Muscle of back (tissue), 13 donors: ENCODE results near the gene SLC5A11. TPM values are rescaled to one million over a fixed set of nuclear protein-coding genes. Genes with fewer than 3 reads are reported as not detected.
"Not testable (repeated sequence)": the region's sequence is repeated elsewhere in the genome, so short reads cannot be mapped to it uniquely, and the experiment has no call there.

ENCODE experiments used
- DNase-seq, 3 donors: peaks; one replicate each; pipeline versions ENCODE4 v3.0.0 to v3.0.0-alpha.2; 2013
- long read RNA-seq, 9 donors: transcript quantifications; one replicate each; lab custom pipeline, GENCODE V29; 2026
- polyA plus RNA-seq, 10 donors: library from polyadenylated mRNA; unstranded; fragments of 120-200 nt; gene quantifications; one replicate each; pipeline ENCODE4 v1.2.1, GENCODE V29; 2013; ENCODE audit not compliant: insufficient read length in 10 of 10

SLC5A11 gene
- polyA plus RNA-seq = under 1 TPM in 5 of 10 donors, not detected in 5; 0.11 to 0.72 (median 0.13) TPM
- long read RNA-seq, donor 1 = 0 reads
- long read RNA-seq, donor 2 = 0 reads
- long read RNA-seq, donor 3 = 0 reads
- long read RNA-seq, donor 4 = 0 reads
- long read RNA-seq, donor 5 = 0 reads
- long read RNA-seq, donor 6 = 0 reads
- long read RNA-seq, donor 7 = 0 reads
- long read RNA-seq, donor 8 = 0 reads
- long read RNA-seq, donor 9 = 0 reads

- no peak for DNase-seq
These were observed at the start of gene SLC5A11 for GRCh38 chr16:24845726-24846547. Gene SLC5A11 (plus strand): TSS chr16:24845963. CDS start chr16:24858644, 12,681 bp downstream.

GRCh38 chr16:24800586-24800985 is 45.2 kb upstream of the SLC5A11 start:
- DNase-seq = no peak

DNA sequence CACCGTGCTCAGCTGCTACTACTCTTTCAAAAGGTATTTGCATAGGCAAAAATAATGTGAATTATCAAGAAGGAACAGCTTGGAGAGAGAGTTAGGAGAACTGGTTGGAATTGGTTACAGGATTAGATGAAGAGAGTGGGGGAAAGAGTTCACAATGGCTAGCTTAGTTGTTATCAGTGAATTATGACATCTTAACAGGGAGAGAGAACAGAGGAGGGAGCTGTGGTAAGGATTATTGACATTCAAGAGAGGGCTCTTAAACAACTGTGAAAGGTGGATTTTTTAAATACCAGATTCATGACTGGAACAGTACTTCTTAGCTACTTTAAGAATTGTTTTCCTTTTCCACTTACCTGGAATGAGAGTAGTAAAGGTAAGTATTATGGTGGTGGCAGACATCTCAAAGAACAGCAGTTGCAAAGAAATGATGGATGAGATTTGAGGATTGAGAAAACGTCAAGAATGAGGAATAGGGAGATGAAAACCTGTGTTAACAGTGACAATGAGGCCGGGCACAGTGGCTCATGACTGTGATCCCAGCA is 43.9 kb upstream of the SLC5A11 start:
- no peak for DNase-seq

GRCh38 chr16:24805484-24805883 is 40.3 kb upstream of the SLC5A11 start:
- no peak for DNase-seq

- DNase-seq = no peak
These were observed 38.5 kb upstream of the SLC5A11 start for GRCh38 chr16:24807301-24807700.

DNA sequence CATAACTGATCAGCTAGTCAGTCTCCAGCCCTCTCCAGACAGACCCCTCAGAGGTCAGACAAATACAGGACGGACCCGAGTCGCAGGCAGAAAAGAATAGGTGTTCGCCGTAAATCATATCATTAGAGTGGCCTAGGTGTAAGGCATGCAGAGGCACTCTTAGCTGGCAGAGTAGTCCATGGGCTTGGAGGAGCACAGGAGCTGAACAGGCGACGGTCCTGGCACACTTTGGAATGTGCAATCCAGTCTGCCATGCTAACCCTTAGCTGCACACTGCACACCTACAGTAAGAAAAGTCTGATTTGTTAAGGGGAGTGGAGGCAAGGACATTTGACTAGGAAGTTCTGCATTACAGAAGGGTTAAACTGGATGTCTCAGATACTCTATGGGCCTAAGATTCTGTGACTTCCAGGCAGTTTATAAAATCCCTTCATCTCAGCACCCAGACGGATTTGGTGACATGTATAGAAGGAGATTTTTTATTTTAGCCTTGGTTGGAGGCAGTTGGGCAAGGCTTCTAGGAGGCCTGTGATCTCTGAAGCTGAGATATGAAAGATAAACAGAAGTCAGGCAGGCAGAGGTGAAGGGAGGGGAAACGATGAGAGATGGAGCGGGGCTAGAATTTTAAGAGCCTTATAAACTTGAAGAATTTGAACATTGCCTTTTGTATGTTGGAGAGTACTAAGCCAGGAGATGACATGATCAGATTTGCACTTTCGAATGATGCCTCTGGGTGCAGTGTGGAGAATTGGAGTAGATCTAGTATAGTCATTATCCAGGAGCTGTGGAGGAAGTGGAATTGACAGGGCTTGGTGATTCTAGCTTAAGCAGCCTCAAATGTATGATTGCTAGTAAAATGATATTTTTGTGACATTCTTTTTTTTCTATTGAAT is 34.6 kb upstream of the SLC5A11 start:
- no peak for DNase-seq

DNA sequence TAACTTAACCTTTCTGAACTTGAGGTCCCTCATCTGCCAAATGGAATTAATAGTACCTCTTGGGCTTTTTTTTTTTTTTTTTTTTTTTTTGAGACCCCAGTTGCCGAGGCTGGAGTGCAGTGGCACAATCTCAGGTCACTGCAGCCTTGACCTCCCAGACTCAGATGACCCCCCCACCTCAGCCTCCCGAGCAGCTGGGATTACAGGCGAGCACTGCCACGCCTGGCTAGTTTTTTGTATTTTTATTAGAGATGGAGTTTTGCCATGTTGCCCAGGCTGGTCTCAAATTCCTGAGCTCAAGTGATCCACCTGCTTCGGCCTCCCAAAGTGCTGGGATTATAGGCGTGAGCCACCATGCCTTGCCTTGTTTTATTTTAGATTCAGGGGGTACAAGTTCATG is 33.0 kb upstream of the SLC5A11 start:
- not testable (repeated sequence) for DNase-seq

DNA sequence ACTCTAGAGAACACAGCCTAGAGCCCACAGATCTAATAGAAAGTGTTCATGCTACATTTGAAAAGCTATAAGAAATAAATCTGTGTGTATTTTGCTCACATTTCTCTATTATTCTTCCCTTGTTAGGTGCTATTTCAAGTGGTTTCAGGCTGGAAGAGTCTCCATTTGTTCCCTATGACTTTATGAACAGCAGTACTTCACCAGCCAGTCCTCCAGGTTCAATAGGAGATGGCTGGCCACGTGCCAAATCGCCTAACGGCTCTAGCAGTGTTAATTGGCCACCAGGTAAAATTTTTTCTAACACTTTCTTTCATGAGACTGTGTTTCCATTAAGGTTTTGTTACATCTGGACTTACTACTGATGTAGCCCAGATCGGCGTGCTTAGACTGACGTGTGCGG is 30.7 kb upstream of the SLC5A11 start:
- DNase-seq = no peak

DNA sequence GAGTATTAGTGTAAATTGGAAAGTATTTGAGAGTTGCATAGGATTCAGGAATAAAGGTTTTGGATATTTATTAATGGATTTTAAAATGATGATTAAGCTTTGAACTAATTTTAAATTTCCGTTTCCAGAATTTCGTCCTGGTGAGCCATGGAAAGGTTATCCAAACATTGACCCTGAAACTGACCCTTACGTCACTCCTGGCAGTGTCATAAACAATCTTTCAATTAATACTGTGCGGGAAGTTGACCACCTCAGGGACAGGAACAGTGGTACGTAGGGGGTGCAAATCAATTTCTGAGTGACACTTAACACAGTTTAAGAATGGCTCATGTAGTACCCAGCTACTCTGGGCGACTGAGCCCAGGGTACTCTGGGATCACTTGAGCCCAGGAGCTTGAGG is 29.1 kb upstream of the SLC5A11 start:
- DNase-seq = no peak

DNA sequence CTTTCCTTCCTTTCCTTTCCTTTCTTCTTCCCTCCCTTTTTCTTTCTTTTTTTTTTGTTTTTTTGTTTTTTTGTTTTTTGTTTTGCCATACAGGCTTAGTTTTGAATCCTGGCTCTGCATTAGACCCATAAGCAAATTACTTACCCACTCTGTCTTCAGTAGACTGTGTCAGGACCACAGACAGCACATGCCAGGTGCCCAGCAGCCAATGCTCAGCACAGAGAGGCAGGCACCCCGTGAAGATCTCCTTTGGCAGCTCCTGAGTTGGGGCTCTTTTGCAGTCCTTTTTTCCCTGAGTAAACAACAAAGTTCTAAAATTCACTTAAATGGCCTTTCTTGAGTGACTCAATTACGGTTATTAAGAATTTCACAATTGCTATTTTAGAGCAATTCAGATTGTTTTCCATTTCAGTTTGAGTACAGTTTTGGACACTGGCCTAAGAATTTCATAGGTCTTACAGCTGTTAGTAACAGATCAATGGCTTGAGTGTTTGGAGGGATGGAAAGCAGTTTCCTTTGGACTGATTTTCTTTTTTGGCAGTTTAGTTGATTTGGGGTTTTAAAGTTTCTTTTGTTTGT is 26.2 kb upstream of the SLC5A11 start:
- no peak for DNase-seq

DNA sequence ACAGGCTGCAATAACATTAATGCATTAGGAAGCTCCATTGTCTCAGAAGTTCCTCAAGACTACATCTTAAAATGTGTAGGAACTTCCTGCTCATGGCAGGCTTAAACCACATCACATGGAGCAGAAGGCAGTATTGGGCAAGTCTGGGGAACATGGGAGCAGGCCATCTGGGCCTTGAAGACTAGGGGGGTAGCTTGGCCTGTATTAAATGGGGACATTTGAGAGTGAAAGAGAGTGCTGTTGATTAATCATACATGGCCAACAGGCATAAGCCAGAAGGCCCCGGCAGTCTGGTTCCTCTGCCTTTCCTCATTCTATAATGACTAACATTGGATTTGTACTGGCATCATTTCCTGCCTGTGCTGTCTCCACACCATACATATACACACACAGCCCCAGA is 25.2 kb upstream of the SLC5A11 start:
- DNase-seq = no peak

DNA sequence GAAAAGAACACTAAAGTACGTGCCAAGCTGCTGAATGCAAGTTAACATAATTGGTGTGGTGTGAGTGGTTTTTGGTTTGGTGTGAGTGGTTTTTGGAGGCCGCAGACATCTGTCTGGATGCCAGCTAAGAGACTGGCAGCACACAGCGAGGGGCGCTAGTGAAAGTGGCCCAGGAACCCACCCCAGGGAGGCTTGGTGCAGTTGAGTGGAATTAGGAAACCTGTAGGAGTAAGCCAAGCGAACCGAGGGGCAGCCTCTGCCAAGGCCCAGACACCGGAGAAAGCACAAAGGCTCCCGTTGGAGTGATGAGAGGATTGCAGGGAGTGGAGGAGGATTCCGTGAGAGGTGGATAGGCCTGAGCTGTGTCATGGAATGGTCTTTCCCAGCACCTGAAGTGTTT is 24.6 kb upstream of the SLC5A11 start:
- DNase-seq = no peak

DNA sequence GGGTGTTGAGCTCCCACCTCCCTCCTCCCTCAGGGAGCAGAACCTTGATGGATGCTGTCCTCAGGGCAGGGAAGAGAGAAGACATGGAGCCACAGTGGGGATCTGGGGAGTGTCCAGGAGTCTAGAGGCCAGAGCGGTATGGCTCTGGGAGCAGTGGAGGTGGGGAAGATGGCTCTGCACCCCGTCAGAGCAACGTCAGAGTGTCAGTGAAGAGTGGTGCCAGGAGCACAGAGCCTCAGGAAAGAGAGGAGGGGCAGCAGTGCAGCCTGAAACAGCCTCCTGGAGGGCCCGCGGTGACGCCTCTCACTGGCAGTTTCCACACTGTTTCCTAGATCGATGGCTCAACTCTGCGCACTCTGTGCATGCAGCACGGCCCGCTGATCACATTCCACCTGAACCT is 23.2 kb upstream of the SLC5A11 start:
- no peak for DNase-seq

DNA sequence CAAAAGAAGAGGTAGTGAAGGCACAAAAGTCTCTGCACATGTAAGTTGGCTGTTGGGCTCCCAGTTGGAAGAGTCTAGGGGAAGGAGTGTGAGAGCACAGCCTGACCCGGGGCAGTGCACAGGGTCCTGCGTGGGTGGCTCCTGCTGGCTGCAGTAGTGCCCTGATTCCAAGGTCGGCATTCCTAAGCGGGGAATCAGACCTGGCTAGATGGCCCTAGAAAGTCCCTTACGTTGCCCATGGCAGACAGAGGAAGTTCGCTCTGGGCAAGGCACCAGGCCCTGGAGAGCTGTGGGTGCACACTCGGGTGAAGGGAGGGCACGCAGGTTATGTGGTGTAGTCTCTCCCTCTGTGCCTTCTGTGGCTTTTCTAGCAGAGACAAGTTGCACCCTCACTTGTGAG is 22.8 kb upstream of the SLC5A11 start:
- no peak for DNase-seq

DNA sequence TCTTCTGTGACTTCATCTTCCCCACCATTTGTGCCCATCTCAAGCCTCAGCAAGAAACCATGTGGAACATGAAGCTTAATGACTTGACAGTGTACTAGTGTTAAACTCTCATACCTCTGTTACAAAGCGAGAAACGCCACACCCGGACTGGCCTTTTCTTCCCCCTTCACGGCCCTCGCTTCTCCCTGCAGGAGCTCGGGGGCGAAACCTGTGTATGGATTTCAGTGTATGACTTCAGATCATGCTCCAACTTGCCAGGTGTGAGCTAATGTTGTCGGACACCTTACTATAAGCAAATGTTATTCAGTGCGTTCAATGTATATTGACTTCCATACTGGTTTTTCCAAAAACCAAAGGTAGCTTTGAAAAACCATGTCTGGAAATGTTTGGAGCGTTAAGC is 20.1 kb upstream of the SLC5A11 start:
- DNase-seq = no peak

- DNase-seq = no peak
These were observed 19.6 kb upstream of the SLC5A11 start for GRCh38 chr16:24826096-24826690.

DNA sequence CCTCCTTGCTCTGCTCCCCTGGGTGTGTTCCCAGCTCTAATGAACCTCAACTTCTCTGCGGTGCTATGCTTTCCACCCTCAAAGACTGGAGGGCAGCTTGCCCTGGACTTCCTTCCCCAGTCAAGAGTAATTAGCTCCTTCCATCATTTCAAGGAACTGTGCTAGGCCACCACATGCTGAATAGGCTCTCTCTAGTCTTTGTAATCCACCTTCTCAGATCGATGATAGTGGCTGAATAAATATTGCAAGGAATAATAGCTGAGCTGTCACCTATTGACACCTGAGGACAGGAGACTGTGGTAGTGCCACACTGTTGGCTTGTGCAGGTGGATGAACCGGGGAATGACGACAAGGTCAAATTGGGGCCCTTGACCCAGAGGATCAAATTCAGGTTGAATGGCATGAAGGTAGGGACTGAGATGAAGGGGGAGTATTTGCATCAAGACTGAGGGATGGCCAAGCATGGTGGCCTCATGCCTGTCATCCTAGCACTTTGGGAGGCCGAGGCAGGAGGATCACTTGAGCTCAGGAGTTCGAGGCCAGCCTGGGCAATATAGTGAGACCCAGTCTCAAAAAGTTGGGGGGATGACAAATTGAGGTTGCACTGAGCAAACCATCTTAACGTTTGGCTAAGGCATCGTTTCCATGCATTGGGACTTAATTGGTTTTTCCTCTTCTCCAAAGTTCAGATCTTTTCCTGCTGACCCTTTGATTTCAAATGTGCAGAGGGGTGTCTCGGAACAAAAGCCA is 18.8 kb upstream of the SLC5A11 start:
- no peak for DNase-seq

- DNase-seq = no peak
These were observed 16.6 kb upstream of the SLC5A11 start for GRCh38 chr16:24829153-24829552.

- no peak for DNase-seq
These were observed 12.4 kb upstream of the SLC5A11 start for GRCh38 chr16:24833352-24833751.

DNA sequence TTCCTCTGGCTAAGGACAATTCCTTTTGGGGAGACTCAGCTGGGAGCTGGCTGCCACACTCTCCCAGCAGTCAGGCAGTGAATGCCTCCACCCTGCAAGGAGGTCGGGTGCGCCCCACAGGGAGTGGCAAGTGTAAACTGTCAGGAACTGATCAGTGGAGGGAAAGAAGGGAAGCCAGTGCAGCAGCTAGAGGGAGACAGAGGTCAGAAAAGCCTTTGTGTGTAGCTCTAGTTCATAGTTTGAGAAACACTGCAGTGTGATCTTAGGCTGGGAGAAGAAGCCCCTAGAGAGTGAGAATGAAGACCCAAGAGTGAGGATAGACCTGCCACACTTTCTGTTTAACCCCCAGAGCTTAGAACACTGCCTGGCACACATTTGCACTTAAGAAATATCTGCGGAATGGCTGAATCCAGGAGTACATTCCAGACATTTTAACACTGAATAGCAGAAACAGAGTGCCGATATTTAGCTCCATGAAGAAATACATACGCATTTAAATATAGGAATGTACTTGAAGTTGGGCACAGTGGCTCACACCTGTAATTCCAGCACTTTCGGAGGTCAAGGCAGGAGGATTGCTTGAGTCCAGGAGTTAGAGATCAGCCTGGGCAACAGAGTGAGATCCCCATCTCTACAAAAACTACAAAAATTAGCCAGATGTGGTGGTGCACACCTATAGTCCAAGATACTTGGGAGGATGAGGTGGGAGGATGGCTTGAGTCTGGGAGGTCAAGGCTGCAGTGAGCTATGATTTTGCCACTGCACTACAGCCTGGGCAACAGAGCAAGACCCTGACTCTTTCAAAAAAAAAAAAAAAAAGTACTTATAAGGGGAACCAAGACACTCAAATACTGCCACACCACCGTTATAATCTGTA is 11.1 kb upstream of the SLC5A11 start:
- DNase-seq = no peak
